Upper lobe of right lung (tissue), 1 donor: ENCODE results near the gene RCC1. TPM values are rescaled to one million over a fixed set of nuclear protein-coding genes. Genes with fewer than 3 reads are reported as not detected.
"Not testable (repeated sequence)": the region's sequence is repeated elsewhere in the genome, so short reads cannot be mapped to it uniquely, and the experiment has no call there.

ENCODE experiments used
- ATAC-seq: fragments of 200-7000 bp; cut with Tn5 transposase; one replicate; pipeline ENCODE4 v1.9.1; 2020; ENCODE audit warnings: mild to moderate bottlenecking, moderate library complexity
- DNase-seq: peaks from one replicate; pipeline ENCODE4 v3.0.0-alpha.2; 2020
- H3K27ac ChIP-seq: fragments of 200-600 bp; one replicate; pipeline ENCODE4 v1.8.0; 2022
- H3K27me3 ChIP-seq: fragments of 200-600 bp; one replicate; pipeline ENCODE4 v1.8.0; 2022; ENCODE audit warnings: mild to moderate bottlenecking
- H3K36me3 ChIP-seq: fragments of 200-600 bp; one replicate; pipeline ENCODE4 v1.8.0; 2022
- H3K4me1 ChIP-seq: fragments of 200-600 bp; one replicate; pipeline ENCODE4 v1.8.0; 2022
- H3K4me3 ChIP-seq: fragments of 200-600 bp; one replicate; pipeline ENCODE4 v1.8.0; 2022; ENCODE audit warnings: mild to moderate bottlenecking
- H3K9me3 ChIP-seq: fragments of 200-600 bp; one replicate; pipeline ENCODE4 v1.8.0; 2022
- CTCF ChIP-seq: fragments of 200-600 bp; IDR thresholded peaks from one replicate; pipeline ENCODE4 v1.8.0; 2022; ENCODE audit warnings: antibody characterized with exemption
- intact Hi-C: fragments of 100-400 bp; cut with DNase I; formaldehyde crosslinking; loops from one replicate; pipeline ENCODE4 v1.11.0; 2022
- total RNA-seq: library from RNA; stranded (reverse); fragmentation: NEBNext Ultra II Directional; extraction: Animal tissue kit (Norgen Biotek cat#: 25700); gene quantifications from one replicate; pipeline ENCODE4 v1.2.1, GENCODE V29; 2021
- donor health status: DM: no; HTN: yes; CAD: no; lungs with severe emphysema.

RCC1 gene
- total RNA-seq, 1 donor from 2014 or later, result 27.9 TPM

DNA sequence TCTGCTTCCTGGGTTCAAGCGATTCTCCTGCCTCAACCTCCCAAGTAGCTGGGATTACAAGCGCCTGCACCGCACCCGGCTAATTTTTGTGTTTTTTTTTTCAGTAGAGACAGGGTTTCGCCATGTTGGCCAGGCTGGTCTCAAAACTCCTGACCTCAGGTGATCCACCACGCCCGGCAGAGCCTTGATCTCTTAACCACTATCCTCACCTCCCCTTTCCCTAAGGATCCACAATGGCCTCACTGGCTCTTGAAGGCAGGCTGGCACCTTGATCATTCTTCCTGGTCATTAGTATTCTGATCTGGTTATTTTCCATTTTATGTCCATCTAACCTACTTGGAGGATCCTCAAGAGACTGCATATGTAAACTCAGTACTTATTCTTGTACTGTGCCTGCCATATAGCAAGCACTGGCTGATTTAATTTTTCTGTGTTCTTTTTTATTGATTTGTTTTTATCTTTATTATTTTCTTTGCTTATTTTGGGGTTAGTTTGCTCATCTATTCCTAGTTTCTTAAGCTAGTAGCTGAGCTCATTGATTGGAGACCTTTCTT lies 6.3 kb downstream of the RCC1 start:
- no peak for TF ChIP-seq CTCF
- intact Hi-C loops, result loop anchor here (10.0 kb wide), 1 partner anchor 83 kb away; the partner anchor contains the start of gene RAB42
- H3K4me1 ChIP-seq, result peaks cover 38% of the 10 kb centered on the region
- H3K36me3 ChIP-seq, result peaks cover 80% of the 10 kb centered on the region
- ATAC-seq (no peak), DNase-seq (no peak)
- H3K4me3 ChIP-seq, result no peak overlapping the region
- H3K9me3 ChIP-seq, result no peaks in the 10 kb centered on the region
- no peaks in the 10 kb centered on the region for H3K27me3 ChIP-seq
- no peak overlapping the region for H3K27ac ChIP-seq

DNA sequence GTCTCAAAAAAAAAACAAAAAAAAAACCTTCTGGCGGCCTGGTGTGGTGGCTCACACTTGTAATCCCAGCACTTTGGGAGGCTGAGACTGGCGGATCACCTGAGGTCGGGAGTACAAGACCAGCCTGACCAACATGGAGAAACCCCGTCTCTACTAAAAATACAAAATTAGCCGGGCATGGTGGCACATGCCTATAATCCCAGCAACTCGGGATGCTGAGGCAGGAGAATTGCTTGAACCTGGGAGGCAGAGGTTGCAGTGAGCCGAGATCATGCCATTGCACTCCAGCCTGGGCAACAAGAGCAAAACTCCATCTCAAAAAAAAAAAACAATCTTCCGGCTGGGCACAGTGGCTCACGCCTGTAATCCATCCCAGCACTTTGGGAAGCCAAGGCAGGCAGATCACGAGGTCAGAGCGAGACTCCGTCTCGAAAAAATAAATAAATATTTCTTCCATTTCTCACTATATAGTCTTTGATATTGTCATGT lies 8.6 kb downstream of the RCC1 start:
- H3K4me3 ChIP-seq, DNase-seq: not testable (repeated sequence)

GRCh38 chr1:28516518-28516956 lies 10.7 kb downstream of the RCC1 start:
- ATAC-seq, result no peak

More for the DNA sequence above, 8.6 kb downstream of the RCC1 start:
- not testable (repeated sequence) for H3K27me3 ChIP-seq, ATAC-seq, H3K9me3 ChIP-seq, H3K27ac ChIP-seq
- intact Hi-C loops, result loop anchor here (10.0 kb wide), 1 partner anchor 80 kb away; the partner anchor contains the start of gene RAB42
- Histone ChIP-seq H3K4me1 (peaks cover 33% of the 10 kb centered on the region), H3K36me3 (peaks cover 61% of the 10 kb centered on the region)

GRCh38 chr1:28517649-28517999 lies 11.8 kb downstream of the RCC1 start:
- H3K9me3 ChIP-seq, result no peaks in the 10 kb centered on the region
- no peak for ATAC-seq
- no peak for TF ChIP-seq CTCF
- H3K27ac ChIP-seq, result peak overlapping the region; percentile 78
- no peak for DNase-seq
- intact Hi-C loops, result loop anchor here (10.0 kb wide), 1 partner anchor 77 kb away; the partner anchor contains the start of gene RAB42
- peaks cover 14% of the 10 kb centered on the region for H3K4me1 ChIP-seq
- H3K27me3 ChIP-seq, result no peaks in the 10 kb centered on the region
- peak overlapping the region; percentile 72 for H3K4me3 ChIP-seq
- peaks cover 30% of the 10 kb centered on the region for H3K36me3 ChIP-seq

More at GRCh38 chr1:28516518-28516956, 10.7 kb downstream of the RCC1 start:
- Histone ChIP-seq H3K36me3 (peaks cover 41% of the 10 kb centered on the region), H3K27me3 (no peaks in the 10 kb centered on the region), H3K4me3 (no peak overlapping the region), H3K9me3 (no peaks in the 10 kb centered on the region), H3K27ac (no peak overlapping the region), H3K4me1 (peaks cover 15% of the 10 kb centered on the region)
- intact Hi-C loops, result loop anchor here (10.0 kb wide), 1 partner anchor 78 kb away; the partner anchor contains the start of gene RAB42
- no peak for DNase-seq
- TF ChIP-seq CTCF, result no peak

GRCh38 chr1:28518000-28518744 lies 12.3 kb downstream of the RCC1 start:
- H3K27me3 ChIP-seq, result no peaks in the 10 kb centered on the region
- intact Hi-C loops, result loop anchor here (10.0 kb wide), 1 partner anchor 77 kb away; the partner anchor contains the start of gene RAB42
- H3K27ac ChIP-seq, result peak overlapping the region; percentile 78
- no peaks in the 10 kb centered on the region for H3K9me3 ChIP-seq
- H3K4me3 ChIP-seq, result peak overlapping the region; percentile 72
- DNase-seq, result peak; percentile 95
- ATAC-seq, result peak; percentile 97
- peaks cover 25% of the 10 kb centered on the region for H3K36me3 ChIP-seq
- H3K4me1 ChIP-seq, result peaks cover 14% of the 10 kb centered on the region
- TF ChIP-seq CTCF, result peak; percentile 100
